ENCODE measurements around the gene CNNM1. TPM values are rescaled to one million over a fixed set of nuclear protein-coding genes. Genes with fewer than 3 reads are reported as not detected.

CNNM1 gene
- total RNA-seq, 4 donors from 2014 or later = 1.9 to 3.6 (median 2.8) TPM

Other genes starting within 250 kb of the CNNM1 start
- 1 to 10 TPM in 2 of 4 donors, under 1 TPM in 2; 0.57 to 3.6 (median 1.5) TPM for gene HPSE2, start 93.5 kb upstream of the CNNM1 start, total RNA-seq
- 10 to 100 TPM in 2 of 4 donors, 1 to 10 TPM in 2; 8.5 to 54.8 (median 24.3) TPM for gene GOT1, start 101.3 kb downstream of the CNNM1 start, total RNA-seq
- not detected for gene NKX2-3, start 203.6 kb downstream of the CNNM1 start, total RNA-seq

Data from lower leg skin (tissue), 4 donors.